Measurements from ENCODE around the gene MYH9. TPM values are rescaled to one million over a fixed set of nuclear protein-coding genes. Genes with fewer than 3 reads are reported as not detected.

MYH9 gene
- total RNA-seq, 1 experiment from 2014 or later: 258 TPM

- H3K9me2 ChIP-seq (ENCODE audit: insufficient read depth): no peaks in the 10 kb centered on the region
- H3K79me2 ChIP-seq (ENCODE audit: insufficient read depth, low read length): peaks cover 95% of the 10 kb centered on the region
- no peaks in the 10 kb centered on the region for H3K4me1 ChIP-seq (ENCODE audit: control insufficient read depth in 1 of 2, insufficient read depth in 2 of 2, low read length in 2 of 2)
- TF ChIP-seq, protein P1, sequence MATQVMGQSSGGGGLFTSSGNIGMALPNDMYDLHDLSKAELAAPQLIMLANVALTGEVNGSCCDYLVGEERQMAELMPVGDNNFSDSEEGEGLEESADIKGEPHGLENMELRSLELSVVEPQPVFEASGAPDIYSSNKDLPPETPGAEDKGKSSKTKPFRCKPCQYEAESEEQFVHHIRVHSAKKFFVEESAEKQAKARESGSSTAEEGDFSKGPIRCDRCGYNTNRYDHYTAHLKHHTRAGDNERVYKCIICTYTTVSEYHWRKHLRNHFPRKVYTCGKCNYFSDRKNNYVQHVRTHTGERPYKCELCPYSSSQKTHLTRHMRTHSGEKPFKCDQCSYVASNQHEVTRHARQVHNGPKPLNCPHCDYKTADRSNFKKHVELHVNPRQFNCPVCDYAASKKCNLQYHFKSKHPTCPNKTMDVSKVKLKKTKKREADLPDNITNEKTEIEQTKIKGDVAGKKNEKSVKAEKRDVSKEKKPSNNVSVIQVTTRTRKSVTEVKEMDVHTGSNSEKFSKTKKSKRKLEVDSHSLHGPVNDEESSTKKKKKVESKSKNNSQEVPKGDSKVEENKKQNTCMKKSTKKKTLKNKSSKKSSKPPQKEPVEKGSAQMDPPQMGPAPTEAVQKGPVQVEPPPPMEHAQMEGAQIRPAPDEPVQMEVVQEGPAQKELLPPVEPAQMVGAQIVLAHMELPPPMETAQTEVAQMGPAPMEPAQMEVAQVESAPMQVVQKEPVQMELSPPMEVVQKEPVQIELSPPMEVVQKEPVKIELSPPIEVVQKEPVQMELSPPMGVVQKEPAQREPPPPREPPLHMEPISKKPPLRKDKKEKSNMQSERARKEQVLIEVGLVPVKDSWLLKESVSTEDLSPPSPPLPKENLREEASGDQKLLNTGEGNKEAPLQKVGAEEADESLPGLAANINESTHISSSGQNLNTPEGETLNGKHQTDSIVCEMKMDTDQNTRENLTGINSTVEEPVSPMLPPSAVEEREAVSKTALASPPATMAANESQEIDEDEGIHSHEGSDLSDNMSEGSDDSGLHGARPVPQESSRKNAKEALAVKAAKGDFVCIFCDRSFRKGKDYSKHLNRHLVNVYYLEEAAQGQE (IDR thresholded peaks at IDR 0.05; ENCODE audit: low read depth): no peak
- TF ChIP-seq YY1 (IDR thresholded peaks at IDR 0.05; ENCODE audit: extremely low read depth, insufficient replicate concordance, low read depth, low read length): no peak
- no TSS peak for BruUV-seq (replicated peaks)
- no peak overlapping the region for H2AFZ ChIP-seq (ENCODE audit: low read depth, low read length, poor library complexity, severe bottlenecking)
- H3K4me2 ChIP-seq (ENCODE audit: low read length): no peak overlapping the region
- H3K9ac ChIP-seq (ENCODE audit: low read length): no peak overlapping the region
- peaks cover 27 to 37% of the 10 kb centered on the region in 2 experiments; a peak in 3 of 4 replicates for H3K36me3 ChIP-seq (ENCODE audit: control insufficient read depth in 1 of 2, insufficient read depth in 2 of 2, low read length in 2 of 2)
- H3K9me3 ChIP-seq (ENCODE audit: control insufficient read depth in 1 of 2, insufficient read depth in 1 of 2, low read depth in 1 of 2, low read length in 2 of 2): no peaks in the 10 kb centered on the region
- ATAC-seq (no peak), DNase-seq (ENCODE audit: low read depth, low spot score) (no peak)
- RAD21 ChIA-PET (ENCODE audit: low non-redundant PET in 1 of 2, low total read pairs in 2 of 2, uncharacterized antibody in 2 of 2, unreplicated experiment in 2 of 2): no interaction called here
- H3K27ac ChIP-seq (ENCODE audit: low read depth, low read length): no peak overlapping the region
- H3K27me3 ChIP-seq (ENCODE audit: insufficient read depth, low read length): no peaks in the 10 kb centered on the region
- CTCF ChIA-PET: interaction anchor here (1.7 kb wide), 1 partner anchor 9 kb away, joined by 4 read pairs; no protein-coding TSS in a partner anchor
- POLR2A ChIA-PET: interaction anchor here (0.6 kb wide), 1 partner anchor 140 kb away, joined by 4 read pairs; no protein-coding TSS in a partner anchor
- no peak overlapping the region for H3K4me3 ChIP-seq (replicated peaks in 1 of 2; ENCODE audit: low read depth in 1 of 2, low read length in 2 of 2)
- intact Hi-C loops (cut with micrococcal nuclease): no loop called here
- no peaks in the 10 kb centered on the region for H4K20me1 ChIP-seq (ENCODE audit: insufficient read depth)
Observed at GRCh38 chr22:36343070-36343719, 44.6 kb downstream of the MYH9 start.

GRCh38 chr22:36341640-36342041 lies 46.1 kb downstream of the MYH9 start:
- RAD21 ChIA-PET (ENCODE audit: low non-redundant PET in 1 of 2, low total read pairs in 2 of 2, uncharacterized antibody in 2 of 2, unreplicated experiment in 2 of 2): no interaction called here

More at GRCh38 chr22:36341640-36342041, 46.1 kb downstream of the MYH9 start:
- no peak for TF ChIP-seq YY1 (IDR thresholded peaks at IDR 0.05; ENCODE audit: extremely low read depth, insufficient replicate concordance, low read depth, low read length)
- no peak for TF ChIP-seq EGR1 (IDR thresholded peaks at IDR 0.05; ENCODE audit: low read depth)
- TF ChIP-seq CBX3 (IDR thresholded peaks at IDR 0.05; ENCODE audit: low read depth): no peak
- no peak for TF ChIP-seq MAX (IDR thresholded peaks at IDR 0.05)
- no peak for TF ChIP-seq ZFX (IDR thresholded peaks at IDR 0.05)
- no peak for TF ChIP-seq SP1 (IDR thresholded peaks at IDR 0.05; ENCODE audit: low read depth)
- no peak for TF ChIP-seq RAD21 (IDR thresholded peaks at IDR 0.05; ENCODE audit: low read depth)
- no peak for TF ChIP-seq EZH2phosphoT487 (IDR thresholded peaks at IDR 0.05; ENCODE audit: borderline replicate concordance)
- DNase-seq (ENCODE audit: low read depth, low spot score): no peak
- Histone ChIP-seq H3K9me3 (ENCODE audit: control insufficient read depth in 1 of 2, insufficient read depth in 1 of 2, low read depth in 1 of 2, low read length in 2 of 2) (no peaks in the 10 kb centered on the region), H3K9me2 (ENCODE audit: insufficient read depth) (no peaks in the 10 kb centered on the region), H3K27ac (ENCODE audit: low read depth, low read length) (no peak overlapping the region), H4K20me1 (ENCODE audit: insufficient read depth) (no peaks in the 10 kb centered on the region), H3K79me2 (ENCODE audit: insufficient read depth, low read length) (peaks cover 96% of the 10 kb centered on the region), H3K4me3 (replicated peaks in 1 of 2; ENCODE audit: low read depth in 1 of 2, low read length in 2 of 2) (no peak overlapping the region), H3K4me1 (ENCODE audit: control insufficient read depth in 1 of 2, insufficient read depth in 2 of 2, low read length in 2 of 2) (peaks cover 0 to 5% of the 10 kb centered on the region in 2 experiments; a peak in 1 of 4 replicates), H3K36me3 (ENCODE audit: control insufficient read depth in 1 of 2, insufficient read depth in 2 of 2, low read length in 2 of 2) (peaks cover 32 to 43% of the 10 kb centered on the region in 2 experiments; a peak in 3 of 4 replicates), H3K27me3 (ENCODE audit: insufficient read depth, low read length) (no peaks in the 10 kb centered on the region), H3K4me2 (ENCODE audit: low read length) (no peak overlapping the region), H2AFZ (ENCODE audit: low read depth, low read length, poor library complexity, severe bottlenecking) (no peak overlapping the region), H3K9ac (ENCODE audit: low read length) (no peak overlapping the region)
- CTCF ChIA-PET: no interaction called here
- POLR2A ChIA-PET: no interaction called here
- no TSS peak for BruUV-seq (replicated peaks)
- no peak for ATAC-seq
- intact Hi-C loops (cut with micrococcal nuclease): no loop called here

Data from HCT116 (cell line).